ENCODE results near the gene KIAA1958. TPM values are rescaled to one million over a fixed set of nuclear protein-coding genes. Genes with fewer than 3 reads are reported as not detected.

Gene KIAA1958
- total and polyA plus RNA-seq, 10 of the 15 experiments (the other 5 are each of a cell fraction or from before 2014, with no cell fraction given) = 0.53 to 8.7 (median 4.0) TPM

DNA sequence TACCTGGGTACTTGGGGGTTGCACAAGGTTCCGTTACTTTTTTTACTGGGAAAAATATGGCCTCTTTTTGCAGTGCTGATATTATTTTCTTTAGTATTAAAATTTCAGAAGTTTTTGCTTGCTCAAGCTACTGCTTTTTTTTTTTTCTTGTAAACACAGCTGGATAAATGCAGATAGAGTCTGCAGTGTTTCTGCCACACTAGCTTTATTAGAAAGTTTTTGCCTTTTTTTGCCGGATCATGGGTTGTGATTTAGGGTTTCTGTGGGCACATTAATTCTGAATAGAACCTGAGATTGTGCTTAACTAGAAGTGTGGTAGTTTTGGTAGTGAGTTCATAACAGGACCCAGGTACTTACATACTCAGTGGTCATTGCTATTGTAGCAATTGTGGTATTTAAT lies 19.9 kb downstream of the KIAA1958 start (continued):
- TF ChIP-seq MYB (IDR thresholded peaks at IDR 0.05; ENCODE audit: borderline replicate concordance, low read depth, low read length) (no peak), TCF3 (IDR thresholded peaks at IDR 0.05; ENCODE audit: borderline replicate concordance, insufficient read depth, low read depth, low read length) (no peak), ATF3 (IDR thresholded peaks at IDR 0.05; ENCODE audit: borderline replicate concordance, extremely low read depth, low read depth, low read length) (no peak)

DNA sequence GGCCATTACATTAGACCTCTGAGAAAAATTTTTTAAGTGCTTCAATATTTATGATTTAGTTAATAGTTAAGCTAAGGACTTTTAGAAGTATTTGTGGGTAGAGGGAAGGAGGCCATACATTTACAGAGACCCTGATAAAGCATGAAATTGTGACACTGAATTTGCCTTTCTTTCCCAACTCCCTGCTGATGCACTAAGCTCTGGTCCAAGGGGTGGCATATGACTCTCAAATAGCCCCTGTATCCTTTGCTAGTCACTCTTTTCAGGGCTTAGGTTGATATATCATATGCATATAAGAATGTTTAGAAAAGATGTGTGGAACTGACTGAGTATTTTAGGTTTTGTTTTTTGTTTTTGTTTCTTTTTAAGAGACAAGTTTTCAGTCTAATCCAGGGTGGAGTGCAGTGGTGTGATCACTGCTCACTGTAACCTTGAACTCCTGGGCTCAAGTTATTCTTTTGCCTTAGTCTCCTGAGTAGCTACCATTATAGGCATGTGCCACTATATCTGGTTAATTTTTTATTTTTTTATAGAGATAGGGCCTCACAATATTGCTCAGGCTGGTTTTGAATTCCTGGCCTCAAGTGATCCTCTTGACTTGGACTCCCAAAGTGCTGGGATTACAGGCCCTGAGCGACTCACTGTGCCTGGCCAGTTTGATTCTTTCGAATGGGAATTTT lies 20.5 kb downstream of the KIAA1958 start:
- POLR2A ChIA-PET = no interaction called here
- no peaks in the 10 kb centered on the region for H3K9me3 ChIP-seq (replicated peaks; ENCODE audit: control insufficient read depth, insufficient read depth, low read length)
- in situ Hi-C loops (cut with MboI) = no loop called here
- H3K79me2 ChIP-seq (ENCODE audit: control insufficient read depth, insufficient read depth, low read length) = peaks cover 1% of the 10 kb centered on the region
- RAD21 ChIA-PET (ENCODE audit: unreplicated experiment) = no interaction called here
- CTCF ChIA-PET = interaction anchor here (1.7 kb wide), 1 partner anchor 15 kb away, joined by 5 read pairs; no protein-coding TSS in a partner anchor
- no peak overlapping the region for H3K4me3 ChIP-seq
- no peaks in the 10 kb centered on the region for H3K36me3 ChIP-seq (ENCODE audit: control insufficient read depth in 2 of 2, insufficient read depth in 2 of 2, low read length in 1 of 2)
- ATAC-seq = no peak
- TF ChIP-seq POLR2A (IDR thresholded peaks at IDR 0.05; ENCODE audit: low read depth, low read length) = no peak
- TF ChIP-seq ZZZ3 (IDR thresholded peaks at IDR 0.05; ENCODE audit: control insufficient read depth, insufficient read length, low read depth) = no peak
- TF ChIP-seq NKRF (conservative IDR thresholded peaks at IDR 0.05) = no peak
- TF ChIP-seq, protein P1, sequence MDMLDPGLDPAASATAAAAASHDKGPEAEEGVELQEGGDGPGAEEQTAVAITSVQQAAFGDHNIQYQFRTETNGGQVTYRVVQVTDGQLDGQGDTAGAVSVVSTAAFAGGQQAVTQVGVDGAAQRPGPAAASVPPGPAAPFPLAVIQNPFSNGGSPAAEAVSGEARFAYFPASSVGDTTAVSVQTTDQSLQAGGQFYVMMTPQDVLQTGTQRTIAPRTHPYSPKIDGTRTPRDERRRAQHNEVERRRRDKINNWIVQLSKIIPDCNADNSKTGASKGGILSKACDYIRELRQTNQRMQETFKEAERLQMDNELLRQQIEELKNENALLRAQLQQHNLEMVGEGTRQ (IDR thresholded peaks at IDR 0.05; ENCODE audit: borderline replicate concordance, low read depth, low read length) = no peak
- TF ChIP-seq ASH2L (IDR thresholded peaks at IDR 0.05; ENCODE audit: borderline replicate concordance, low read depth) = no peak
- TF ChIP-seq STAT1 (conservative IDR thresholded peaks at IDR 0.05) = no peak
- no peak for TF ChIP-seq SUZ12 (IDR thresholded peaks at IDR 0.05; ENCODE audit: unreplicated experiment)
- TF ChIP-seq, protein P2, sequence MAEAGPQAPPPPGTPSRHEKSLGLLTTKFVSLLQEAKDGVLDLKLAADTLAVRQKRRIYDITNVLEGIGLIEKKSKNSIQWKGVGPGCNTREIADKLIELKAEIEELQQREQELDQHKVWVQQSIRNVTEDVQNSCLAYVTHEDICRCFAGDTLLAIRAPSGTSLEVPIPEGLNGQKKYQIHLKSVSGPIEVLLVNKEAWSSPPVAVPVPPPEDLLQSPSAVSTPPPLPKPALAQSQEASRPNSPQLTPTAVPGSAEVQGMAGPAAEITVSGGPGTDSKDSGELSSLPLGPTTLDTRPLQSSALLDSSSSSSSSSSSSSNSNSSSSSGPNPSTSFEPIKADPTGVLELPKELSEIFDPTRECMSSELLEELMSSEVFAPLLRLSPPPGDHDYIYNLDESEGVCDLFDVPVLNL (IDR thresholded peaks at IDR 0.05; ENCODE audit: low read depth, low read length) = no peak
- H3K27me3 ChIP-seq (replicated peaks in 1 of 2; ENCODE audit: control insufficient read depth in 2 of 2, insufficient read depth in 2 of 2, low read length in 1 of 2) = no peaks in the 10 kb centered on the region
- no peaks in the 10 kb centered on the region for H4K20me1 ChIP-seq (ENCODE audit: control insufficient read depth, insufficient read depth)
- no peak for DNase-seq (ENCODE audit: low read depth, low spot score)
- no TSS peak for BruUV-seq (replicated peaks)
- no peak overlapping the region for H3K27ac ChIP-seq (ENCODE audit: control insufficient read depth, insufficient read depth)
- intact Hi-C loops (cut with micrococcal nuclease; ENCODE audit: unreplicated experiment) = no loop called here
- no peak for FAIRE-seq
- 81% methylated on average over 2 of the region's 2 CpGs for WGBS (ENCODE audit: insufficient coverage, insufficient replicate concordance, low lambda C conversion rate, missing lambda C conversion rate)
- SMC1A ChIA-PET (ENCODE audit: uncharacterized antibody, unreplicated experiment) = interaction anchor here (0.6 kb wide), 1 partner anchor 267 kb away, joined by 3 read pairs; no protein-coding TSS in a partner anchor
- no peaks in the 10 kb centered on the region for H3K4me1 ChIP-seq (ENCODE audit: control insufficient read depth, insufficient read depth, low read length)
- H3K9ac ChIP-seq (ENCODE audit: control insufficient read depth, insufficient read depth, low read length) = no peak overlapping the region
- H2AFZ ChIP-seq (ENCODE audit: control insufficient read depth, low read depth, low read length) = no peak overlapping the region
- H3K4me2 ChIP-seq (ENCODE audit: control insufficient read depth, insufficient read depth) = no peak overlapping the region

Data from GM12878 (cell line).